Spleen (tissue), 7 donors: Measurements from ENCODE around the gene ZNF148.

Experiments
- CTCF ChIP-seq, 11 experiments: fragments of 200-600 bp in 7 of 11; fragments of 450-650 bp in 4 of 11; sonication (generic) in 4 of 11; IDR thresholded peaks in 8 of 11; conservative IDR thresholded peaks in 3 of 11; 1 replicate in 7 of 11; 2 replicates in 4 of 11; pipeline versions ENCODE4 v1.4.0 to v1.8.0; 2016 to 2021; ENCODE audit warnings: antibody characterized with exemption in 11 of 11, inconsistent platforms in 4 of 11, mild to moderate bottlenecking in 1 of 11
- POLR2AphosphoS5 ChIP-seq, 3 donors: sonication (generic); formaldehyde crosslinking; IDR thresholded peaks; one replicate each; pipeline ENCODE4 v1.5.1; 2017; ENCODE audit warnings: antibody characterized with exemption in 3 of 3
- donor health status: DM: no; HTN: no; CAD: no; lungs with moderate emphysema.
- donor health status: DM: no; HTN: no; CAD: no.
- donor health status: DM: no; HTN: no; CAD: no.

GRCh38 chr3:125414669-125415068 lies 39.5 kb upstream of the ZNF148 start:
- no peak for TF ChIP-seq CTCF (IDR thresholded peaks at IDR 0.05 in 8 of 11, conservative IDR thresholded peaks at IDR 0.05 in 3 of 11)
- TF ChIP-seq POLR2AphosphoS5 (IDR thresholded peaks at IDR 0.05) = no peak
